HepG2 (cell line): ENCODE measurements around the gene PRPSAP2. TPM values are rescaled to one million over a fixed set of nuclear protein-coding genes. Genes with fewer than 3 reads are reported as not detected.
A peak's percentile ranks its signal among the peaks of the same experiment; 100 is the strongest.

Source experiments
- DDIT3 ChIP-seq: sonication (generic); formaldehyde crosslinking; IDR thresholded peaks from 2 replicates; pipeline ENCODE4 v1.4.0; 2020; ENCODE audit warnings: mild to moderate bottlenecking, missing genetic modification reagents
- ELK4 ChIP-seq: sonication (generic); formaldehyde crosslinking; IDR thresholded peaks from 2 replicates; pipeline ENCODE4 v1.9.0; 2021; ENCODE audit warnings: missing genetic modification reagents, borderline replicate concordance
- HNF1B ChIP-seq: sonication (generic); formaldehyde crosslinking; IDR thresholded peaks from 2 replicates; pipeline ENCODE4 v1.5.1; 2020; ENCODE audit warnings: mild to moderate bottlenecking, moderate library complexity, missing genetic modification reagents
- HOXA3 ChIP-seq: sonication (generic); formaldehyde crosslinking; IDR thresholded peaks from 2 replicates; pipeline ENCODE4 v1.5.0; 2020; ENCODE audit warnings: missing genetic modification reagents
- IRF2 ChIP-seq: IDR thresholded peaks from 2 replicates; pipeline ENCODE4 v1.6.1; 2018; ENCODE audit warnings: missing genetic modification reagents, missing compliant biosample characterization
- JUNB ChIP-seq: sonication (generic); formaldehyde crosslinking; IDR thresholded peaks from 2 replicates; pipeline ENCODE4 v1.8.0; 2022; ENCODE audit warnings: missing genetic modification reagents, mild to moderate bottlenecking, borderline replicate concordance
- RBM22 ChIP-seq: fragments of 200-400 bp; formaldehyde crosslinking; optimal IDR thresholded peaks from 2 replicates; pipeline ENCODE3; 2017; ENCODE audit warnings: mild to moderate bottlenecking, low read length, moderate library complexity
- SOX6 ChIP-seq, 2 experiments: fragments of 450-650 bp in 1 of 2; sonication (generic) in 1 of 2; formaldehyde crosslinking in 1 of 2; IDR thresholded peaks; 2 replicates each; pipeline versions ENCODE4 v1.4.0 to v1.6.1; 2017 to 2020; ENCODE audit warnings: antibody characterized with exemption in 1 of 2, mild to moderate bottlenecking in 1 of 2, missing genetic modification reagents in 1 of 2
- U2AF2 ChIP-seq: fragments of 200-400 bp; formaldehyde crosslinking; IDR thresholded peaks from 2 replicates; pipeline ENCODE4 v1.6.1; 2017; ENCODE audit warnings: low read depth, mild to moderate bottlenecking, low read length
- ZBTB38 ChIP-seq: sonication (generic); formaldehyde crosslinking; IDR thresholded peaks from 2 replicates; pipeline ENCODE4 v1.5.1; 2020; ENCODE audit warnings: mild to moderate bottlenecking, missing genetic modification reagents
- ZNF160 ChIP-seq: sonication (generic); formaldehyde crosslinking; IDR thresholded peaks from 2 replicates; pipeline ENCODE4 v1.8.0; 2022; ENCODE audit warnings: mild to moderate bottlenecking, inconsistent platforms, missing genetic modification reagents
- ZNF329 ChIP-seq: sonication (generic); formaldehyde crosslinking; IDR thresholded peaks from 2 replicates; pipeline ENCODE4 v1.9.0; 2021; ENCODE audit warnings: low read depth, mild to moderate bottlenecking, missing genetic modification reagents
- ZNF44 ChIP-seq: sonication (generic); formaldehyde crosslinking; IDR thresholded peaks from 2 replicates; pipeline ENCODE4 v1.5.1; 2020; ENCODE audit warnings: mild to moderate bottlenecking, missing genetic modification reagents
- ZNF501 ChIP-seq: sonication (generic); formaldehyde crosslinking; IDR thresholded peaks from 2 replicates; pipeline ENCODE4 v1.5.1; 2020; ENCODE audit warnings: mild to moderate bottlenecking, moderate library complexity, missing genetic modification reagents
- ZNF687 ChIP-seq: sonication (generic); formaldehyde crosslinking; IDR thresholded peaks from 2 replicates; pipeline ENCODE4 v1.5.1; 2020; ENCODE audit warnings: mild to moderate bottlenecking, missing genetic modification reagents, moderate library complexity
- ZNF891 ChIP-seq: sonication (generic); formaldehyde crosslinking; IDR thresholded peaks from 2 replicates; pipeline ENCODE4 v1.5.0; 2020; ENCODE audit warnings: mild to moderate bottlenecking, missing genetic modification reagents
- ZSCAN21 ChIP-seq: sonication (generic); formaldehyde crosslinking; IDR thresholded peaks from 2 replicates; pipeline ENCODE4 v1.8.0; 2022; ENCODE audit warnings: mild to moderate bottlenecking, missing genetic modification reagents, moderate library complexity, borderline replicate concordance
- polyA plus RNA-seq, 8 experiments: library from polyadenylated mRNA; depleted of rRNA in 3 of 8; stranded (reverse) in 7 of 8; unstranded in 1 of 8; fragments of >200 nt; fragmentation: Illumina TruSeq in 4 of 8; extraction: Trizol in 4 of 8; gene quantifications; 2 replicates each; pipeline versions ENCODE4 v1.2.1 to v1.2.3, GENCODE V29; 2011 to 2016; ENCODE audit warnings: low read depth in 4 of 8, missing spikeins in 1 of 8, mixed read lengths in 1 of 8; ENCODE audit not compliant: insufficient read depth in 1 of 8
- total RNA-seq, 5 experiments: library from RNA; depleted of rRNA; stranded (reverse); fragments of >200 nt; fragmentation: Illumina TruSeq; extraction: Trizol; gene quantifications; 2 replicates each; pipeline ENCODE4 v1.2.3, GENCODE V29; 2016; ENCODE audit warnings: low read depth in 1 of 5
- TF ChIP-seq, protein P1 (sequence below): sonication (generic); formaldehyde crosslinking; IDR thresholded peaks from 2 replicates; pipeline ENCODE4 v1.4.0; 2020; ENCODE audit warnings: missing genetic modification reagents

PRPSAP2 gene
- total and polyA plus RNA-seq, 2 of the 13 experiments (the other 11 are each of a cell fraction or from before 2014, with no cell fraction given), result 34.0 to 58.9 TPM

DNA sequence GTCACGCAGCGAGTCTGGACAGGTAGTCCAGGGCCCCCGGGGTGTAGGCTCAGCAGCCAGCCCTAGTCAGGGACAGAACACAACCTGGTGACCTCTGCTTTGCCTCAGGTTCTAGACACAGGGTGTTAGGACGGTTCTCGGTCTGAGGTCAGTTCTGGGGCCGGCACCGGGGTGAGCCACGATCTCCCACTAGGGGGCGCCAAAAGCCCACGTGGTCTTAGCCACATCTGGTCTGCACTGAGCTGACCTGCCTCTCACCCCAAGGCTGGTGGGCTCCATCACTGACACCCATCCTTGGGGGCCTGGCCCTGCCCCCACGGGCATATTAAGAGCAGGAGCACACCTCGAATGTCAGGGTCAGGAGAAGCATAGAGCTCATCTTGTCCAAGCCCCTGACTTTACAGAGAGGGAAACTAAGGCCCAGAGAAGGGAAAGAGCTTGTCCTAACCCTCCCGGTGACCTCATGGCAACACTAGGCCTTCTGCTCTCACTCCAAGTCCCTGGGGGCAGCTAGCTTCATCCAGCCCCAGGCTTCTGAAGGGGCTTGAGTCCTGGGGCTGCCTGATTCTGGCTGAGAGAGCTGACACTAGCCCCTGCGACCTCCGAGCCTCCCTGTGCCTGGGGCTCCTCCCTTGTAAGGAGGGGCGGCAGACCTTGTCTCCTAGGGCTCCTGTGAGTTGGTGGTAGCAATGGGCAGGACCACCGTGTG lies 103.0 kb downstream of the PRPSAP2 start (continued):
- peak; percentile 54 for TF ChIP-seq ZNF687 (CRISPR knock-in tag)
- TF ChIP-seq ELK4 (CRISPR knock-in tag), result no peak
- peak; percentile 60; the same call in 1 of the 2 replicates for TF ChIP-seq IRF2 (CRISPR knock-in tag)
- TF ChIP-seq ZSCAN21 (CRISPR knock-in tag), result peak; percentile 45; the same call in 1 of the 2 replicates
- no peak for TF ChIP-seq ZNF160 (CRISPR knock-in tag)
- TF ChIP-seq, protein P1, sequence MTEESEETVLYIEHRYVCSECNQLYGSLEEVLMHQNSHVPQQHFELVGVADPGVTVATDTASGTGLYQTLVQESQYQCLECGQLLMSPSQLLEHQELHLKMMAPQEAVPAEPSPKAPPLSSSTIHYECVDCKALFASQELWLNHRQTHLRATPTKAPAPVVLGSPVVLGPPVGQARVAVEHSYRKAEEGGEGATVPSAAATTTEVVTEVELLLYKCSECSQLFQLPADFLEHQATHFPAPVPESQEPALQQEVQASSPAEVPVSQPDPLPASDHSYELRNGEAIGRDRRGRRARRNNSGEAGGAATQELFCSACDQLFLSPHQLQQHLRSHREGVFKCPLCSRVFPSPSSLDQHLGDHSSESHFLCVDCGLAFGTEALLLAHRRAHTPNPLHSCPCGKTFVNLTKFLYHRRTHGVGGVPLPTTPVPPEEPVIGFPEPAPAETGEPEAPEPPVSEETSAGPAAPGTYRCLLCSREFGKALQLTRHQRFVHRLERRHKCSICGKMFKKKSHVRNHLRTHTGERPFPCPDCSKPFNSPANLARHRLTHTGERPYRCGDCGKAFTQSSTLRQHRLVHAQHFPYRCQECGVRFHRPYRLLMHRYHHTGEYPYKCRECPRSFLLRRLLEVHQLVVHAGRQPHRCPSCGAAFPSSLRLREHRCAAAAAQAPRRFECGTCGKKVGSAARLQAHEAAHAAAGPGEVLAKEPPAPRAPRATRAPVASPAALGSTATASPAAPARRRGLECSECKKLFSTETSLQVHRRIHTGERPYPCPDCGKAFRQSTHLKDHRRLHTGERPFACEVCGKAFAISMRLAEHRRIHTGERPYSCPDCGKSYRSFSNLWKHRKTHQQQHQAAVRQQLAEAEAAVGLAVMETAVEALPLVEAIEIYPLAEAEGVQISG (CRISPR knock-in tag), result 0 out of 2 replicates have a peak, but pooled peaks have one; percentile 18
- TF ChIP-seq ZNF501 (CRISPR knock-in tag), result peak; percentile 53; the same call in 1 of the 2 replicates
- no peak for TF ChIP-seq JUNB (CRISPR knock-in tag)
- no peak for TF ChIP-seq RBM22
- TF ChIP-seq DDIT3 (CRISPR knock-in tag), result no peak
- no peak for TF ChIP-seq SOX6 (IDR thresholded peaks at IDR 0.05)
- TF ChIP-seq SOX6 (CRISPR knock-in tag; IDR thresholded peaks at IDR 0.05), result no peak
- no peak for TF ChIP-seq ZNF329 (CRISPR knock-in tag)
- TF ChIP-seq HOXA3, result 0 out of 2 replicates have a peak, but pooled peaks have one; percentile 20
- no peak for TF ChIP-seq HNF1B (CRISPR knock-in tag)
- TF ChIP-seq ZBTB38, result no peak
- TF ChIP-seq ZNF44 (CRISPR knock-in tag), result 0 out of 2 replicates have a peak, but pooled peaks have one; percentile 14
- TF ChIP-seq ZNF891, result peak; percentile 35; the same call in 1 of the 2 replicates
- TF ChIP-seq U2AF2, result no peak
